ENCODE measurements around the gene MAX. TPM values are rescaled to one million over a fixed set of nuclear protein-coding genes. Genes with fewer than 3 reads are reported as not detected.
"Not testable (repeated sequence)": the region's sequence is repeated elsewhere in the genome, so short reads cannot be mapped to it uniquely, and the experiment has no call there.

MAX gene
- total and polyA plus RNA-seq, 11 donors = 42.3 to 102 (median 74.4) TPM

DNA sequence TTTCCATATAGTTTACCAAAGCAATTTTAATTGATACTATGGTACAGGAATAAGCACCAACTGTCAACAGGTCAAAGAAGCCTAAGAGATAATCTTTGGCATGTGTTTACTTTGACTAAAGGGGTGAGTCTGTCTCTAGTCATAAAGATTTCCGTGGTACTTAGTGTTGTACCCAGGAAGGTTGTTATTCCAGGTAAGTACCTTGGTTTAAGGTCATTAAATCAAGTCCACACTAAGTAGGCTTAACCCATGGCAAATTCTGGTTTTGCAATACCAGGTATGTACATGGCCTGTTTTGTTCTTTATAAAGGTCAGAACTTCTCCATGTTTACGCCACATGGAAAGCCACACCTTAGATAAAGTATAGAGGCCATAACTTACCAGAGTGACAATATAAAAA, 10.0 kb downstream of the MAX start:
- Histone ChIP-seq H3K36me3 (peaks cover 0 to 92% (median 64%) of the 10 kb centered on the region in 9 donors), H3K4me3 (no peak overlapping the region), H3K27ac (peak overlapping the region in 3 of 12 donors; percentile 8 to 65 (median 14)), H3K9me3 (peaks cover 0 to 5% (median 0%) of the 10 kb centered on the region in 12 donors), H3K4me1 (peaks cover 11 to 85% (median 69%) of the 10 kb centered on the region in 12 donors), H3K27me3 (no peaks in the 10 kb centered on the region)
- TF ChIP-seq, protein P1, sequence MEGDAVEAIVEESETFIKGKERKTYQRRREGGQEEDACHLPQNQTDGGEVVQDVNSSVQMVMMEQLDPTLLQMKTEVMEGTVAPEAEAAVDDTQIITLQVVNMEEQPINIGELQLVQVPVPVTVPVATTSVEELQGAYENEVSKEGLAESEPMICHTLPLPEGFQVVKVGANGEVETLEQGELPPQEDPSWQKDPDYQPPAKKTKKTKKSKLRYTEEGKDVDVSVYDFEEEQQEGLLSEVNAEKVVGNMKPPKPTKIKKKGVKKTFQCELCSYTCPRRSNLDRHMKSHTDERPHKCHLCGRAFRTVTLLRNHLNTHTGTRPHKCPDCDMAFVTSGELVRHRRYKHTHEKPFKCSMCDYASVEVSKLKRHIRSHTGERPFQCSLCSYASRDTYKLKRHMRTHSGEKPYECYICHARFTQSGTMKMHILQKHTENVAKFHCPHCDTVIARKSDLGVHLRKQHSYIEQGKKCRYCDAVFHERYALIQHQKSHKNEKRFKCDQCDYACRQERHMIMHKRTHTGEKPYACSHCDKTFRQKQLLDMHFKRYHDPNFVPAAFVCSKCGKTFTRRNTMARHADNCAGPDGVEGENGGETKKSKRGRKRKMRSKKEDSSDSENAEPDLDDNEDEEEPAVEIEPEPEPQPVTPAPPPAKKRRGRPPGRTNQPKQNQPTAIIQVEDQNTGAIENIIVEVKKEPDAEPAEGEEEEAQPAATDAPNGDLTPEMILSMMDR (IDR thresholded peaks at IDR 0.05) = no peak
- no peak for TF ChIP-seq POLR2A (IDR thresholded peaks at IDR 0.05)
- no peak for ATAC-seq
- WGBS, 4 donors = 63 to 85% (median 77%) methylated on average over 2 of the region's 2 CpGs
- intact Hi-C loops (cut with DNase I) = no loop called here
- no peak for DNase-seq

DNA sequence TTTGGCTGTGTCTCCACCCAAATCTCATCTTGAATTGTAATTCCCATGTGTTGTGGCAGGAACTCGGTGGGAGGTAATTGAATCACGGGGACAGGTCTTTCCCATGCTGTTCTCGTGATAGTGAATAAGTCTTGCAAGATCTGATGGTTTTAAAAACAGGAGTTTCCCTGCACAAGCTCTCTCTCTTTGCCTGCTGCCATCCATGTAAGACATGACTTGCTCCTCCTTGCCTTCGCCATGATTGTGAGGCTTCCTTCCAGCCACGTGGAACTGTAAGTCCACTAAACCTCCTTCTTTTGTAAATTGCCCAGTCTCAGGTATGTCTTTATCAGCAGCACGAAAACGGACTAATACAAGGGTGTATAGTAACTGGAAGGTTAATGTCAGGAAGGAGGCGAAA, 14.5 kb downstream of the MAX start:
- intact Hi-C loops (cut with DNase I); H3K4me3 ChIP-seq; ATAC-seq; DNase-seq; H3K27ac ChIP-seq; H3K9me3 ChIP-seq; H3K27me3 ChIP-seq: not testable (repeated sequence)
- 85 to 98% (median 88%) methylated on average over 8 of the region's 8 CpGs for WGBS, 4 donors
- peaks cover 6 to 67% (median 44%) of the 10 kb centered on the region in 12 donors for H3K4me1 ChIP-seq
- H3K36me3 ChIP-seq = peaks cover 0 to 92% (median 79%) of the 10 kb centered on the region in 9 donors

GRCh38 chr14:65086686-65087085, 15.6 kb downstream of the MAX start:
- ATAC-seq; H3K27ac ChIP-seq; intact Hi-C loops (cut with DNase I); H3K9me3 ChIP-seq; H3K4me3 ChIP-seq; H3K27me3 ChIP-seq; DNase-seq: not testable (repeated sequence)
- Histone ChIP-seq H3K4me1 (peaks cover 6 to 67% (median 43%) of the 10 kb centered on the region in 12 donors), H3K36me3 (peaks cover 0 to 92% (median 79%) of the 10 kb centered on the region in 9 donors)
- 93 to 98% (median 97%) methylated on average over 4 of the region's 4 CpGs for WGBS, 4 donors

GRCh38 chr14:65084554-65085505, 17.5 kb downstream of the MAX start:
- H3K4me3 ChIP-seq = no peak overlapping the region
- no peak for TF ChIP-seq POLR2A (IDR thresholded peaks at IDR 0.05)
- TF ChIP-seq, protein P1 (IDR thresholded peaks at IDR 0.05) = no peak
- H3K27ac ChIP-seq = peak overlapping the region in 10 of 12 donors; percentile 14 to 77 (median 46)
- H3K4me1 ChIP-seq = peaks cover 9 to 67% (median 50%) of the 10 kb centered on the region in 12 donors
- DNase-seq (no peak), ATAC-seq (peak in 3 of 4 donors; percentile 50 to 59 (median 51))
- peaks cover 0 to 5% (median 0%) of the 10 kb centered on the region in 12 donors for H3K9me3 ChIP-seq
- intact Hi-C loops (cut with DNase I) = no loop called here
- WGBS, 4 donors = 57 to 73% (median 62%) methylated on average over 6 of the region's 6 CpGs
- H3K36me3 ChIP-seq = peaks cover 0 to 83% (median 70%) of the 10 kb centered on the region in 9 donors
- no peaks in the 10 kb centered on the region for H3K27me3 ChIP-seq

GRCh38 chr14:65082930-65083329, 19.4 kb downstream of the MAX start:
- Histone ChIP-seq H3K9me3 (peaks cover 0 to 5% (median 0%) of the 10 kb centered on the region in 12 donors), H3K27ac (peak overlapping the region in 6 of 12 donors; percentile 6 to 77 (median 34)), H3K27me3 (no peaks in the 10 kb centered on the region), H3K4me1 (peaks cover 9 to 76% (median 60%) of the 10 kb centered on the region in 12 donors), H3K36me3 (peaks cover 0 to 83% (median 57%) of the 10 kb centered on the region in 9 donors), H3K4me3 (no peak overlapping the region)
- no peak for DNase-seq
- intact Hi-C loops (cut with DNase I) = no loop called here
- TF ChIP-seq, protein P1 (IDR thresholded peaks at IDR 0.05) = no peak
- 62 to 71% (median 65%) methylated on average over 2 of the region's 2 CpGs for WGBS, 4 donors
- no peak for ATAC-seq
